Colonic mucosa (tissue), 4 donors: Measurements from ENCODE around the gene MISP3. TPM values are rescaled to one million over a fixed set of nuclear protein-coding genes. Genes with fewer than 3 reads are reported as not detected.

Experiments
- DNase-seq: peaks from one replicate; pipeline ENCODE4 v3.0.0-alpha.2; 2020
- H3K27ac ChIP-seq: fragments of 200-600 bp; one replicate; pipeline ENCODE4 v1.8.0; 2021
- H3K27me3 ChIP-seq: fragments of 200-600 bp; one replicate; pipeline ENCODE4 v1.8.0; 2021
- H3K36me3 ChIP-seq: fragments of 200-600 bp; one replicate; pipeline ENCODE4 v1.8.0; 2021
- H3K4me1 ChIP-seq: fragments of 200-600 bp; one replicate; pipeline ENCODE4 v1.8.0; 2021; ENCODE audit warnings: mild to moderate bottlenecking
- H3K4me3 ChIP-seq: fragments of 200-600 bp; one replicate; pipeline ENCODE4 v1.8.0; 2021
- H3K9ac ChIP-seq, 2 donors: one replicate each; pipeline ENCODE4 v1.7.0; 2013; ENCODE audit warnings: control low read depth in 2 of 2, low read depth in 2 of 2, low read length in 2 of 2
- H3K9me3 ChIP-seq: fragments of 200-600 bp; one replicate; pipeline ENCODE4 v1.8.0; 2021
- CTCF ChIP-seq: fragments of 200-600 bp; IDR thresholded peaks from one replicate; pipeline ENCODE4 v1.8.0; 2022; ENCODE audit warnings: antibody characterized with exemption, mild to moderate bottlenecking
- intact Hi-C: fragments of 100-400 bp; cut with DNase I; formaldehyde crosslinking; loops from one replicate; pipeline ENCODE4 v1.14.1; 2022
- total RNA-seq, 2 donors: library from RNA; stranded (reverse); fragmentation: NEBNext Ultra II Directional in 1 of 2; extraction: Animal tissue kit (Norgen Biotek cat#: 25700) in 1 of 2; gene quantifications; one replicate each; pipeline ENCODE4 v1.2.1, GENCODE V29; 2021
- donor health status: healthy.
- donor health status: DM: no; HTN: no; CAD: no.
- donor health status: DM: no; HTN: no; CAD: no.

The MISP3 gene
- total RNA-seq, 2 donors from 2014 or later: 32.7 to 50.0 TPM

- peak overlapping the region; percentile 67 for H3K4me3 ChIP-seq
- H3K4me1 ChIP-seq: peaks cover 4% of the 10 kb centered on the region
- H3K9me3 ChIP-seq: no peaks in the 10 kb centered on the region
- peak; percentile 99 for DNase-seq
- intact Hi-C loops: no loop called here
- TF ChIP-seq CTCF: no peak
- no peaks in the 10 kb centered on the region for H3K36me3 ChIP-seq
- peak overlapping the region; percentile 90 to 99 for H3K9ac ChIP-seq
- H3K27ac ChIP-seq: peak overlapping the region; percentile 95
- H3K27me3 ChIP-seq: no peaks in the 10 kb centered on the region
Measured at GRCh38 chr19:14080887-14081796, 8.6 kb downstream of the MISP3 start.

GRCh38 chr19:14081797-14082674, 9.4 kb downstream of the MISP3 start:
- DNase-seq: peak; percentile 57
- no peaks in the 10 kb centered on the region for H3K9me3 ChIP-seq
- intact Hi-C loops: no loop called here
- no peak for TF ChIP-seq CTCF
- H3K36me3 ChIP-seq: no peaks in the 10 kb centered on the region
- peak overlapping the region; percentile 95 for H3K27ac ChIP-seq
- H3K27me3 ChIP-seq: no peaks in the 10 kb centered on the region
- H3K9ac ChIP-seq: peak overlapping the region; percentile 90 to 99
- H3K4me3 ChIP-seq: peak overlapping the region; percentile 67
- H3K4me1 ChIP-seq: peaks cover 4% of the 10 kb centered on the region

GRCh38 chr19:14082675-14082960, 10.0 kb downstream of the MISP3 start:
- intact Hi-C loops: no loop called here
- Histone ChIP-seq H3K9ac (peak overlapping the region; percentile 90 to 99), H3K27ac (peak overlapping the region; percentile 95), H3K27me3 (no peaks in the 10 kb centered on the region), H3K4me3 (no peak overlapping the region), H3K4me1 (peaks cover 4% of the 10 kb centered on the region), H3K9me3 (no peaks in the 10 kb centered on the region), H3K36me3 (no peaks in the 10 kb centered on the region)
- TF ChIP-seq CTCF: no peak
- no peak for DNase-seq

- intact Hi-C loops: no loop called here
- Histone ChIP-seq H3K9ac (peak within 1 kb of the TSS in 1 of 2 donors; percentile 5), H3K27ac (no peak within 1 kb of the TSS), H3K4me3 (no peak within 1 kb of the TSS), H3K36me3 (no peaks in the 10 kb centered on the region), H3K4me1 (peaks cover 1% of the 10 kb centered on the region), H3K9me3 (no peaks in the 10 kb centered on the region), H3K27me3 (no peaks in the 10 kb centered on the region)
- DNase-seq: no peak
- TF ChIP-seq CTCF: no peak
Measured at GRCh38 chr19:14085309-14085995, 12.9 kb downstream of the MISP3 start, which contains the start of gene C19orf67. Gene C19orf67 (minus strand): TSS chr19:14085783. CDS start chr19:14085627, 156 bp downstream.

- Histone ChIP-seq H3K4me3 (no peak overlapping the region), H3K4me1 (no peaks in the 10 kb centered on the region)
- TF ChIP-seq CTCF: no peak
Measured at GRCh38 chr19:14086098-14086497, 13.5 kb downstream of the MISP3 start.

More at GRCh38 chr19:14086098-14086497, 13.5 kb downstream of the MISP3 start:
- DNase-seq: no peak
- Histone ChIP-seq H3K27ac (no peak overlapping the region), H3K9ac (no peak overlapping the region), H3K27me3 (no peaks in the 10 kb centered on the region), H3K36me3 (no peaks in the 10 kb centered on the region), H3K9me3 (no peaks in the 10 kb centered on the region)
- intact Hi-C loops: no loop called here
